ENCODE data around the gene EPS8L2. TPM values are rescaled to one million over a fixed set of nuclear protein-coding genes. Genes with fewer than 3 reads are reported as not detected.

Gene EPS8L2
- total RNA-seq, 2 experiments from 2014 or later: 7.8 to 11.9 TPM

DNA sequence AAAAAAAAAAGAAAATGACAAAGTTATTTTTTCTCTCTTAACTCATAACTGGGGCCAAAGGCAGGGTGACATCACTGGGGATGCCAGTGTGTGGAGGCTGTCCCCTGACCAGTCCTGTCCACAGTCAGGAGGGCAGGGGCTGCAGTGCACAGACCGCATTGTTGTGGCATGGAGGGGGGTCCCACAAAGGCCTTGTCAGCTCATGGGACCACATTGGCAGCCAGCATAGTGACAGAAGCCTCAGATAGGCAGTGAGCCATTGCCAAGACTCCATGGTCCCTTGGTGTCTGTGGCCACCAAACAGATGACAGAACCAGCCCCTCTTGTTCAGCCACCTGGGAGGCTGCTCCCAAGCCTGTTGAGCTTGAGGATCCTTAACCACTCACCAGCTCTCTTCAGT lies 6.3 kb upstream of the EPS8L2 start:
- CTCF ChIA-PET: interaction anchor here (0.8 to 0.9 kb wide), 2 partner anchors 8 to 88 kb away, joined by 3 read pairs; no protein-coding TSS in a partner anchor

DNA sequence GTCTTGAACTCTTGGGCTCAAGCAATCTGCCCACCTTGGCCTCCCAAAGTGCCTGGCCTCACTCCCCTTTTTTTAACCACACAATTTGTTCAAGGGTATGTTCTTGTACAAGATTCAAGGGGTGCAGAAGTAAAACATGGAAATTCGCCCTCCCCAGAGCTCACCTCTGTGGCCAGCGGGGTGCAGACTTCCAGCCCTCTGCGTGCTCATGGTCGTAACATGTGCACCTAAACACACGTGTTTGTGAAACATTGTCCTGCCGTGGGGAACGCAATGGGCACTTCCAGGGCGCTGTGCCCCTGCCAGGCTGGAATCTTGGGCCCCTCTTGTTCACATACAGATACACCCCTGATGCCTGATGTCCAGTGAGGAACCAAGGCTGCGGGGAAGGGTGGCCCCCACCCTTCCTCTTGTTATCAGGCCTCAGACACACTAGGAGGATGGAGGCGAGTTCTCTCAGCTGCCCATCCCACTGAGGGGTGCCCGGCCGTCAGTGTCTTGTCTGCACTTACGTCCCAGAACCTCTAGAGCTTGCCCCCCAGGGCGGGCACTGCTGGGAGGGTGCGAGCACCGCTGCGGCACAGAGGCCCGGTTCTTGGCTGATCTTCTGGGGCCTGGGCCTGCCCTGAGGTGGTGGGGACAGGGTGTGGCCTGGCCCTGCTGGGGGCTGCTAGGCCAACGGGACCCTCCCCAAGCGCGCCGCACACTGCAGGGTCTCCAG lies 4.1 kb upstream of the EPS8L2 start:
- POLR2A ChIA-PET: no interaction called here
- H3K27me3 Mint-ChIP-seq: peaks cover 4% of the 10 kb centered on the region

More for the DNA sequence above, 6.3 kb upstream of the EPS8L2 start:
- Mint-ChIP-seq H3K36me3 (ENCODE audit: low read depth) (peaks cover 5% of the 10 kb centered on the region), H3K4me3 (no peak overlapping the region), H3K9me3 (no peaks in the 10 kb centered on the region), H3K4me1 (peaks cover 27% of the 10 kb centered on the region), H3K27me3 (no peaks in the 10 kb centered on the region), H3K27ac (no peak overlapping the region)
- POLR2A ChIA-PET: no interaction called here
- no peak for DNase-seq

DNA sequence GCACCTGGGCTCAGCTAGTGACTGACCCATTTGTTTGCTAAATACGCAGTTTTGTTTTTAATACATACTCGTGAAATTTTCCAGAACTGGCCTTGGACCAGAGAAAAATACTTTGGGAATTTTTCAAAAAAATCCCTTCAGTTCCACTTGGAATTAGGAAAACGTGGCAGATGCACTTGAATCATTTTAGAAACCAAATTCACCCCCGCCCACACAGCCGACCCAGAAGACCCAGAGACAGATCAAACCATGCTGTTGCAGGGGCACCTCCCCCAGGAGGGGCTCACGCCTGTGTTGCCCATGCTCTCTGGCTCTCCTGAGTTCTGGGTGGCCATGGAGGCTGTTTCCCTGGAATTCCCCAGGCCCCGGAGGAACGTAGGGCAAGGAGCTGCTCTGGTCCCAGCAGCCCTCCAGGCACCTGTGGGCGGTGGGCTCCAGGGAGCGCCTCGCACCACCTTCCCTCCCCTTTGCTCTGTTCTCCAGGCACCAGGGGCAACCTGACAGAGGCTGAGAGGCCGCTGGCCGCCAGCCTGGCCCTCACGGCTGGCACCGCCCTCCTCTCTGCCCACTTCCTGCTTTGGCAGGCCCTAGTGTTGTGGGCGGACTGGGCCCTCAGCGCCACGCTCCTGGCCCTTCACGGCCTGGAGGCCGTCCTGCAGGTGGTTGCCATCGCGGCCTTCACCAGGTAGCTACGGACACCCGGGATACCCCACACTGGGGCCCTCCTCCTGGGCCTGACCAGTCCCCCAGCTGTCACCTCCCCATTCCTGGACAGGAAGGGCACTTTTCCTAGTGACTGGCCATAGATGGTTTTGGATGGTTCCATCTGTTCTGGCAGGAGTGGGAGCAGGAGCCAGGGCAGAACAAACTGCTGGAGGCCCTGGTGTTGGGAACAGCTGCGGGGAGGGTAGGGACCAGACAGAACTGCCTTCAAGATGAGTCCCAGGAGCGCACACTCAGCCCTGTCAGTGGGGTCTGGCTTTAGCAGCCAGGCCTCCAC lies 3.3 kb upstream of the EPS8L2 start:
- Mint-ChIP-seq H3K4me3 (no peak overlapping the region), H3K27ac (no peak overlapping the region), H3K27me3 (peaks cover 8% of the 10 kb centered on the region), H3K4me1 (peaks cover 14% of the 10 kb centered on the region), H3K36me3 (ENCODE audit: low read depth) (peaks cover 5% of the 10 kb centered on the region), H3K9me3 (no peaks in the 10 kb centered on the region)
- ChIA-PET POLR2A (interaction anchor here (0.7 kb wide), 1 partner anchor 51 kb away, joined by 4 read pairs; no protein-coding TSS in a partner anchor), CTCF (interaction anchor here (0.6 kb wide), 1 partner anchor 156 kb away, joined by 5 read pairs; no protein-coding TSS in a partner anchor)
- no peak for DNase-seq

More for the DNA sequence above, 4.1 kb upstream of the EPS8L2 start:
- Mint-ChIP-seq H3K4me3 (no peak overlapping the region), H3K9me3 (no peaks in the 10 kb centered on the region), H3K4me1 (peaks cover 22% of the 10 kb centered on the region), H3K36me3 (ENCODE audit: low read depth) (peaks cover 5% of the 10 kb centered on the region), H3K27ac (no peak overlapping the region)
- no peak for DNase-seq
- CTCF ChIA-PET: interaction anchor here (0.6 kb wide), 1 partner anchor 14 kb away, joined by 3 read pairs; no protein-coding TSS in a partner anchor

DNA sequence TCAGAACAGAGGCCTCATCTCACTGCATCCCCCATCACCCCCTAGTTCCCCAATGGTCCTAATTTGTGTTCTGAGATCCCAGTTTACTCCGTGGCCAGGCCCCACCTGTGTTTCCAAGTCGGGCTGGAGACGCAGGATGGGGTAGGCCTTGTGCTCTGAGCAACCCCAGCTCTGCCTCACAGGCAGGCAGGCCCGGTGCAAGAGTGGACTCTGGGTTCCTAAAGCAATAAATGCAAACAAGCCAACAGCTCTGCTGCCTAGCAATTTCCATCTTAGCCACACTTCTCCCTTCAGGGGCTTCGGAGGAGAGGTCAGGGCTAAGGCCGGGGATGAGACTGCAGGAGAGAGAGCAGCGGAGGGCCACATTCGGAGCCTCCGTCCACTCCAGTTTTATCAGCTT lies 2.5 kb upstream of the EPS8L2 start:
- Mint-ChIP-seq H3K36me3 (ENCODE audit: low read depth) (peaks cover 5% of the 10 kb centered on the region), H3K4me1 (peaks cover 7% of the 10 kb centered on the region), H3K27ac (no peak overlapping the region), H3K4me3 (no peak overlapping the region), H3K9me3 (no peaks in the 10 kb centered on the region), H3K27me3 (peaks cover 8% of the 10 kb centered on the region)
- POLR2A ChIA-PET: interaction anchor here (0.7 to 1.3 kb wide), 2 partner anchors 8 to 52 kb away, joined by 4 read pairs; partner anchors contain the start of gene TMEM80
- CTCF ChIA-PET: interaction anchor here (0.6 kb wide), 2 partner anchors 157 to 222 kb away, joined by 4 to 5 read pairs; no protein-coding TSS in a partner anchor
- no peak for DNase-seq

DNA sequence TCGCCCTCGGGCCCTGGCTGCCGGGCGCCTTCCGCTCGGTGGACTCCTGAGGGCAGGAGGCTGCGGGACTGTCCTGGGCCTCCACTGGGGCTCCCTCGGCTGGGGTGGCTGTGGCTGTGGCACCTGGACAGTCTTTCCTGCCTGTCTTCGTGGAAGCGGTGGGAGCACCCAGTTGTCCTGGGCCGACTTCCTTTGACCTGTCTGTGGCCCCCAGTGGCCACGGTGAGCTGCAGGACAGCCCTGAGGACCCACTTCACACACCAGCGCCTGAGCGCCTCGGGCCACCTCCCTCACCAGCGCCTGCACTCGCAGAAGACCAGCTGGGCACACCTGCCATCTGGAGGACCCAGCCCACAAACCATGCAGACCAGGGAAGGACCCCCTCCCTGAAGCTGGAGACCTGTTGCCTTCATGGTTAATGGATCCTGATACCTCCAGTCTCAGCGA lies 1.8 kb upstream of the EPS8L2 start:
- H3K4me1 Mint-ChIP-seq: peaks cover 5% of the 10 kb centered on the region
- ChIA-PET POLR2A (interaction anchor here (1.3 kb wide), 1 partner anchor 8 kb away, joined by 4 read pairs; the partner anchor contains the start of gene TMEM80), CTCF (interaction anchor here (0.7 to 1.7 kb wide), 3 partner anchors 8 to 56 kb away, joined by 3 to 7 read pairs (median 3); partner anchors contain the start of genes DEAF1 and TMEM80)
- H3K27ac Mint-ChIP-seq: no peak overlapping the region
- peaks cover 5% of the 10 kb centered on the region for H3K36me3 Mint-ChIP-seq (ENCODE audit: low read depth)
- no peaks in the 10 kb centered on the region for H3K9me3 Mint-ChIP-seq
- H3K4me3 Mint-ChIP-seq: no peak overlapping the region
- H3K27me3 Mint-ChIP-seq: peaks cover 8% of the 10 kb centered on the region
- DNase-seq: no peak

DNA sequence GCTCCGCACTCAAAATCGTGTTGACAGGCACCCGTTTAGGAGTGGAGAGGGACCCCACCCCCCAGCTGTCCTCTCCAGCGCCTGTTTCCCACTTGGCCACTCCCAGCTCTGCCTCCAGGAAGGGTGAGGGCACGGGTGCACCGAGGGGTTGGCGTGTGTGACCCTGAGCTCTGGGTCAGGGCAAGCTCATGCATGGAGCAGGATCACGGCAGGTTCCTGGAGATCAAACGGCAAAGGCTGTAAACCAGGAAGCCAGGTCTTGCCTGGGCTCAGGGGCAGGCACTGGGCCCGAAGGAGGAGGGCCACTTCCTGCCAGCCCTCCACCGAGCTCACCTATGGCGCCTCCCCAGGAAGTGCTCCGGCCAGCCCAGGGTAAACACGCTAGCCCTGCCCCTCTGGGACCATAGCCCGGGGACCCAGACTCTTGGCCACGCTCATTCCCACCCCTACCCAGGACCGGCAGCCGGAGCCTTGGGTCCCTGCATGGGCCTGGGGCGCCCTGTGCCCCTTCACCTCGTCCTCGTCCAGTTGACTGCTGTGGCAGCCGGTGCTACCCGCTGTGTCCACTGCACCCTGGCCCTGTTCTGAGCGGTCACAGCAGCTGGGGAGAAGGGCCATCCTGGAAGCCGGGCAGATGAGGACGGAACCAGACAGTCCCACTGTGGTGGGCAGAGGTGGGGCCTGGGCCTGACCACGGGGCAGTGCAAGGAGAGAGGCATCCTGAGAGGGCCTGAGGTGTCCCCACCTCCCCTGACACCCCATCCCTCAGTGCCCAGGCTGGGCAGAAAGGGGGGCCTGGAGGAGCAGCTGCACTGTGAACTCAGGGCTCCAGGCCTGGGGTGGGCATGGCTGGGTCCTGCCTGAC lies 1.0 kb upstream of the EPS8L2 start:
- no peak overlapping the region for H3K27ac Mint-ChIP-seq
- DNase-seq: no peak
- H3K4me1 Mint-ChIP-seq: peaks cover 5% of the 10 kb centered on the region
- H3K9me3 Mint-ChIP-seq: no peaks in the 10 kb centered on the region
- POLR2A ChIA-PET: interaction anchor here (1.3 kb wide), 1 partner anchor 9 kb away, joined by 4 read pairs; the partner anchor contains the start of gene TMEM80
- peaks cover 5% of the 10 kb centered on the region for H3K36me3 Mint-ChIP-seq (ENCODE audit: low read depth)
- H3K4me3 Mint-ChIP-seq: no peak overlapping the region
- CTCF ChIA-PET: interaction anchor here (0.7 to 1.7 kb wide), 5 partner anchors 9 to 455 kb away, joined by 3 to 7 read pairs (median 3); partner anchors contain the start of genes DEAF1 and TMEM80
- H3K27me3 Mint-ChIP-seq: peaks cover 8% of the 10 kb centered on the region

DNA sequence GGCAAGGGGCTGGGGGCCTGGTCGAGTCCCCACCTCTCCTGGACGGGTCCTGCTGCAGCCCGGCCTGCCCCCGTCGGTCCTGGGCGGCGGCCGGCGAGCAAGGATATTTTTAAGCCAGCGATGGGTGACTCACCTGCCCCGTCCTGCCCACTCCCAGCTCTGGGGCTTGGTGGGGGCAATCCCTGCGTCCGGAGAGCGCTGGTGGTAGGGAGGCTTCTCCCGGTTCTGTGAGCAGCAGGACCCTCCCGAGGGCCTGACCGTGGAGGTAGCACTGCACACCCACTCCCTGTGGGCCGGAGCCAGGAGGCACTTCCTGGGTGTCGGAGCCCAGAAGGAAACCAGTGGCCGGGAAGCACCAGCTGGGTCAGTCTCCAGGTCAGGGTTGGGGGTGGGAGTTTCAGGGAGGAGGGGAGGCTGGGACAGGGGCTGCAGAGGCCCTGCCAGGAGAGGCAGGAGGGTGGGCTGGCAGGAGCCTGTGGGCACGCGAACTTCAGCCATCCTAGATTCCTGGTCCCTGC lies 467 bp downstream of the EPS8L2 start:
- POLR2A ChIA-PET: no interaction called here
- H3K9me3 Mint-ChIP-seq: no peaks in the 10 kb centered on the region
- H3K4me3 Mint-ChIP-seq: no peak overlapping the region
- CTCF ChIA-PET: interaction anchor here (1.0 to 1.8 kb wide), 5 partner anchors 11 to 456 kb away, joined by 3 to 9 read pairs (median 3); partner anchors contain the start of genes DEAF1 and TMEM80
- no peak for DNase-seq
- H3K36me3 Mint-ChIP-seq (ENCODE audit: low read depth): peaks cover 1% of the 10 kb centered on the region
- no peak overlapping the region for H3K27ac Mint-ChIP-seq
- peaks cover 8% of the 10 kb centered on the region for H3K4me1 Mint-ChIP-seq
- peaks cover 11% of the 10 kb centered on the region for H3K27me3 Mint-ChIP-seq

DNA sequence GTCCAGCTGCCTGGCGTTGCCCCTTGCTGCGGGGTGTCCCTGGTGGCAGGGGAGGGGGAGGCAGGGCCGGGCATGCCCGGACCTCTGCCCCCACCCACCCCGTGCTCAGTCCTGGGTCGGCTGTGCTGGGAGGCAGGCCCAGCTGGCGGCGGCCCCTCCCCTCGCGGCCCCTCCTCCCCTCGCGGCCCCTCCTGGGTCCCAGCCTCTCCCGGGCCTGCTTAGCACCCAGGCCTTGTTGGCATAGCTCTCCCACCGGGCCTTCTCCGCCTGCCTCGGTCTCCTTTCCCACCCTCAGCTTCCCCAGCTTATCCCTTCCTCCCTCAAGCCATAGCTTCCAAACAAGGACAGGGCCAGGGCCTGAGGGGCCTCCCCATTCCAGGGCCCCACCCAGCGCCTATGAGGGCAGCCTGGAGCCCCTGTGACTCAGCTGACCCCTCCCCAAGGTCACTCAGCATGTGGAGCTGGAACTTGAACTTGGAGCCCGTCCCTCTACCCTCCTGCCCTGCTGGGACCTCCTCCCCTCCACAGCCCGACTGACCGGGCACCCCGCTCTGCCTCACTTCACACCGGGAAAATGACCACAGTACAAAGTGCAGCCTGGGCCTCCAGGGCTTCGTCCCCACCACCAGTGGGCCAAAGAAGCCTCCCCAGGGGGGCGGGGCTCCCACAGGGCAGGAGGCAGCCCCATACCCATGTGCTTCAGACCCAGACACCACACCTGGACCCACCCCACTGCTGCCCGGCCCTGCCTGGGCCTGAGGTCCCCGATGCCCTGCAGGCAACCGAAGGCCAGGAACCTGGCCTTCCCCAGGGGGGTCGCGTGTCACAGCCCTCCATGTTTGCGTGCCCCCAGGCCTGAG lies 1.2 kb downstream of the EPS8L2 start:
- no peak overlapping the region for H3K4me3 Mint-ChIP-seq

DNA sequence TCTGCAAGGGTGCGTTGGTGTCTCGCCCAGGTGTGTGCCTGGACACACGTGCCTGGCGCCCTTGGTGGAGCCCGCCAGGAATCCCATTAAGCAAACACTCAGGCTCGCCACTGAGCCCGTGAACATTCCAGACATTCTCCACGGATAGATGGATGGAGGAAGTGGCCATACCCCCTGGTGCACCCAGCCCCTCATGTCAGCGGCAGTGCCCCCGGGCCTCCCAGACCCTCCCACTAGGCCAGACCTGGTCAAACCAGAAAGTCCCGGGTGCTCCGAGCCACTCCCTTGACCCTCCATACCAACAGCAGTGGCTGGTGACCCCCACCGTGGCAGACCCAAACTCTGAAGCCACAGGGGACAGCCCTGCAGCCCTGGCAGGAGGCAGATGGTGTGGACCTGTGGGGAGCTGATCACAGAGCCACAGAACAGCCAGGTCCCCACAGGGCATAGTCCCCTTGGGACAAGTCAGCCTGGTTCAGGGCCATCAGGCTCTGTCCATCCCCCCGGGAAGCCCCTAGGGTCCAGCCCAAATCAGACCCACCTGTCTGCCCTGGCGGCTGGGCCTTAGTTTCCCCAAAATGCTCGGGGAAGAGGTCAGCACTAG lies 1.9 kb downstream of the EPS8L2 start:
- Mint-ChIP-seq H3K36me3 (ENCODE audit: low read depth) (peaks cover 1% of the 10 kb centered on the region), H3K4me1 (peaks cover 8% of the 10 kb centered on the region), H3K4me3 (no peak overlapping the region), H3K9me3 (no peaks in the 10 kb centered on the region), H3K27ac (no peak overlapping the region), H3K27me3 (peaks cover 11% of the 10 kb centered on the region)
- no peak for DNase-seq
- POLR2A ChIA-PET: no interaction called here
- CTCF ChIA-PET: interaction anchor here (0.6 to 1.8 kb wide), 4 partner anchors 12 to 55 kb away, joined by 3 to 9 read pairs (median 3); partner anchors contain the start of genes DEAF1 and TMEM80

More for the DNA sequence above, 1.2 kb downstream of the EPS8L2 start:
- Mint-ChIP-seq H3K36me3 (ENCODE audit: low read depth) (peaks cover 1% of the 10 kb centered on the region), H3K9me3 (no peaks in the 10 kb centered on the region), H3K27ac (no peak overlapping the region), H3K4me1 (peaks cover 8% of the 10 kb centered on the region), H3K27me3 (peaks cover 11% of the 10 kb centered on the region)
- ChIA-PET POLR2A (no interaction called here), CTCF (interaction anchor here (1.0 to 1.8 kb wide), 3 partner anchors 12 to 56 kb away, joined by 3 to 9 read pairs (median 3); partner anchors contain the start of genes DEAF1 and TMEM80)
- DNase-seq: no peak

DNA sequence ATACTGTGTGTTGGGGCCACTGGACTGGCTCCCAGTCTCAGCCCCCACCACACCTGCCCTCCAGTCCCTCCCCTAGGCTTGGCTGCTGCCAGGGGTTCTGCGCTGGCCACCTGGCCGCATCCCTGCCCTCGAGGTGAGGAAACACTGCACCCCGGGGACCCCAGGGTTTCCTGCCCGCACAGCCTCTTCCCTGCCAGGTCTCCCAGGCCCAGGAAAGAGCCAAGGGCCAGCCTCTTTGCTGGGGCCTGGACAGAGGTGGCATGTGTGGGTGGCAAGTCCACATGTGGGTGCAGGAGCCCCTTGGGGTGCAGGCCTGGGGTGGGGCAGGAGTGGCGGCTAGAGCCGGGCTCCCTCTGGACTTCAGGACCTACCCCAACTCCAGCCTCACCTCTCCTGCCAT lies 2.5 kb downstream of the EPS8L2 start:
- Mint-ChIP-seq H3K9me3 (no peaks in the 10 kb centered on the region), H3K27me3 (peaks cover 13% of the 10 kb centered on the region), H3K36me3 (ENCODE audit: low read depth) (peaks cover 1% of the 10 kb centered on the region), H3K4me1 (peaks cover 8% of the 10 kb centered on the region), H3K4me3 (no peak overlapping the region), H3K27ac (no peak overlapping the region)
- ChIA-PET CTCF (interaction anchor here (0.6 kb wide), 1 partner anchor 34 kb away, joined by 3 read pairs; no protein-coding TSS in a partner anchor), POLR2A (no interaction called here)
- DNase-seq: no peak

Measured in activated CD4-positive, alpha-beta T cell treated with anti-CD3 and anti-CD28 coated beads, Interleukin-2, amount 10 ng/mL, durations not matched to agents 7 days and 5 days (primary cell).